Epithelial cell of prostate (primary cell): ENCODE results near the gene RTL5.

Experiments used
- DNase-seq: peaks from one replicate; pipeline ENCODE4 v3.0.0-alpha.2; 2011; ENCODE audit warnings: low read depth, low spot score
- H3K27ac ChIP-seq: fragments of 450-650 bp; 2 replicates; pipeline ENCODE4 v1.5.1; 2017; ENCODE audit warnings: mild to moderate bottlenecking

The RTL5 gene

DNA sequence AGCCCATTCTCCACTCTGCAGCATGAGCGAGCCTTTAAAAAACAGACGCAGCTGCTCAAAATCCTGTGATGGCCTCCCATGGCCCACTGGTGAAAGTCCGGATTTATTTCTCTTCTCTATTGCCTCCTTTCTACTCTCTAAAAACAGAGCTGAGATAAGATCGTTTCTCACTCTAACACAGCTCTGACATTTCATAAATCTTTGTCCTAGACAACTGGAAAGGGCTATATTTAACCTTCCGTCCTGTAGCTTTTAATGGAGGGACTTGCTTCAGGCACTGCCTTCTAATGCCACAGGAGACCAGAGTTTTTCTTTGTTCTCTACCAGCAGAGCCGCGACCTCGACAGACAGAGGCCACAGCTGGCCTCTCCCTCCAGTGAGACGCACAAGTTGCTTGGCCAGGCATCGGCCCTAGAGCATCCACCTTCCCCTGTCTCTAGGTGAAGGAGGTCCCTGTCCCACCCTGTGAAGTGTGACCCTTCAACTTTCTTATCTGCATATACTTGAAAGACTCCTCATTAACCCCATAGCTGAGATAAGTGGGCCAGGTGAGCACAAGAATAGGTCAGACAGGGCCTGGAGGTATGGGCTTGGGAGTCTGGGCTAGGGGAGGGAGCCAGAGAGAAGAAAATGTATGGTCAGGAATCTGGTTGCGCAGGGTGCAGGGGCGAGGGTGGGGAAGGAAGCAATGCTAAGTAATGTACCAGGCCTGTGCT is 50.0 kb downstream of the RTL5 start:
- DNase-seq, result no peak
- no peak overlapping the region for H3K27ac ChIP-seq

- no peak for DNase-seq
- H3K27ac ChIP-seq, result no peak overlapping the region
Measured at GRCh38 chrX:72080800-72081199, 50.9 kb downstream of the RTL5 start.

DNA sequence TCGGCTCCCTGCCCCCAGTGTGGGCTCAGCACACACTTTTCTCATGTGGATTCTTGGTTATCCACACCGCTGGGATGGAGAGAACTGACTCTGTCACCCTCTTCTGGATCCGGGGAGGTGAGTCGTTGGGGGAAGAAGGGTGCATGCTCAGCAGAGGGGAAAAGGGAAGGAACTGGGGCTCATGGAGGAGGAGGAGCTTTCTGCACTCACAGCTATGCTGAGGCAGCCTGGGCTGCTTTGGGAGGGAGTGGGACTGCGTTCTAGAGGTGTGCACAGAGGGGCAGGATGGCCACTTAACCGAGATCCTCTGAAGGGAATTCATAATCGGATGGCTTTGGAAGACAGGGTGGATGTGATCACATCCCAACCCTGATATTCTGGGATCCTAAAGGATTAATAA is 51.6 kb downstream of the RTL5 start:
- H3K27ac ChIP-seq, result no peak overlapping the region
- no peak for DNase-seq

- DNase-seq, result no peak
- H3K27ac ChIP-seq, result no peak overlapping the region
Measured at GRCh38 chrX:72079607-72080006, 52.1 kb downstream of the RTL5 start.

GRCh38 chrX:72078411-72078810 is 53.3 kb downstream of the RTL5 start:
- no peak overlapping the region for H3K27ac ChIP-seq
- DNase-seq, result no peak
